ENCODE results near the gene CRISP1.
A peak's percentile ranks its signal among the peaks of the same experiment; 100 is the strongest.
"Not testable (repeated sequence)": the region's sequence is repeated elsewhere in the genome, so short reads cannot be mapped to it uniquely, and the experiment has no call there.

Gene CRISP1

DNA sequence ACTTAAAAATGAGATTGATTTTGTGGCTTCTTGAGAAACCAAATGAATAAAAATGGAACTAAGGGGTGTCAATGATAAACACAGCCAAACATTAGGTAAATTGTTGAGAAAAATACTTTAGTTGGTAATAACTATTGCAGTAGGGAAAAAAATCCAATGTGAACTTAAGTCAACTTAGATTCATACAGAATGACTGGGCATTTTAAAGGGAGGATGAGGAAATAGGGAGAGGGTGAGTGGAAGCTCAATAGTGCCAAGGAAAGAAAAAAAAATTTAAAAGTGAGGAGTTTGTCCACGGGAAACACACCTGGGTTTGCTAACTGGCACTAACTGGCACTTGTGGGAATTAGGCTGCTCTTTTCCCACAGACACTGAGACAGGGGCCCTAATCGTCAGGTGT, 53.1 kb downstream of the CRISP1 start:
- H3K27ac ChIP-seq = peak overlapping the region; percentile 31; the same call in 1 of the 2 replicates
- TF ChIP-seq, protein P1, sequence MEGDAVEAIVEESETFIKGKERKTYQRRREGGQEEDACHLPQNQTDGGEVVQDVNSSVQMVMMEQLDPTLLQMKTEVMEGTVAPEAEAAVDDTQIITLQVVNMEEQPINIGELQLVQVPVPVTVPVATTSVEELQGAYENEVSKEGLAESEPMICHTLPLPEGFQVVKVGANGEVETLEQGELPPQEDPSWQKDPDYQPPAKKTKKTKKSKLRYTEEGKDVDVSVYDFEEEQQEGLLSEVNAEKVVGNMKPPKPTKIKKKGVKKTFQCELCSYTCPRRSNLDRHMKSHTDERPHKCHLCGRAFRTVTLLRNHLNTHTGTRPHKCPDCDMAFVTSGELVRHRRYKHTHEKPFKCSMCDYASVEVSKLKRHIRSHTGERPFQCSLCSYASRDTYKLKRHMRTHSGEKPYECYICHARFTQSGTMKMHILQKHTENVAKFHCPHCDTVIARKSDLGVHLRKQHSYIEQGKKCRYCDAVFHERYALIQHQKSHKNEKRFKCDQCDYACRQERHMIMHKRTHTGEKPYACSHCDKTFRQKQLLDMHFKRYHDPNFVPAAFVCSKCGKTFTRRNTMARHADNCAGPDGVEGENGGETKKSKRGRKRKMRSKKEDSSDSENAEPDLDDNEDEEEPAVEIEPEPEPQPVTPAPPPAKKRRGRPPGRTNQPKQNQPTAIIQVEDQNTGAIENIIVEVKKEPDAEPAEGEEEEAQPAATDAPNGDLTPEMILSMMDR (conservative IDR thresholded peaks at IDR 0.05) = no peak
- TF ChIP-seq ZFX (IDR thresholded peaks at IDR 0.05) = no peak

DNA sequence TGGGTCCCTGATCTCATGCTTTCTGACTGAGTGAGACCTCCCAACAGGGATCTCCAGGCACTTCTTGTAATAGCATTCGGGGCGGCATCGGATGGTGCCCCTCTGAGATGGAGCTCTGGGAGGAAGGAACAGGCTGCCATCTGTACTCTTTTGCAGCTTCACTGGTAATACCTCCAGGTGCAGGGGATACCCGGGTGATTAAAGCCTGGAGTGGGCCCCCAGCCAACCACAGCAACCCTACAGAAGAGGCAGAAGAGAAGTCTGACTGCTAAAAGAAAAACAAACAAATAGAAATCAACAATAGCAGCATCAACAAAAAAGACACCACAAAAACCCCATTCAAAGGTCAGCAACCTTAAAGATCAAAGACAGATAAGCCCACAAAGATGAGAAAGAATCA, 60.2 kb downstream of the CRISP1 start:
- H3K27ac ChIP-seq = no peak overlapping the region
- TF ChIP-seq, protein P1 (conservative IDR thresholded peaks at IDR 0.05) = no peak
- no peak for TF ChIP-seq ZFX (IDR thresholded peaks at IDR 0.05)

DNA sequence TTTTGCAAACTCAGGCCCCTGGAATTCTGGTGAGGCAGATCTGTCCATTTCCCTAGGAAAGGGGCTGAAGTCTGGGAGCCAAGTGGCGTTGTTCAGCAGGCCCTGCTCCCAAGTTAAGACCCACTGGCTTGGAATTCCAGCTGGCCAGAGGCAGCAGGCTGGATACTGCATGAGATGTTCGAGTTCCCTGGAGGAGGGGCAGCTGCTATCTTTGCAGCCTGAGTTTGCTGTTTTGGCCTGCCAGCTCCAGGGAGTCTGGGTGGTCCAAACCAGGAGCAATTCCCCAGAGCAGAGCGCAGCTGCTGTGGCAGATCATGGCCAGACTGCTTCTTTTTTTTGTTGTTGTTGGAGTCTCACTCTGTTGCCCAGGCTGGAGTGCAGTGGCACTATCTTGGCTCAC, 61.1 kb downstream of the CRISP1 start:
- TF ChIP-seq, protein P1 (conservative IDR thresholded peaks at IDR 0.05) = no peak
- TF ChIP-seq ZFX (IDR thresholded peaks at IDR 0.05) = no peak
- H3K27ac ChIP-seq = no peak overlapping the region

DNA sequence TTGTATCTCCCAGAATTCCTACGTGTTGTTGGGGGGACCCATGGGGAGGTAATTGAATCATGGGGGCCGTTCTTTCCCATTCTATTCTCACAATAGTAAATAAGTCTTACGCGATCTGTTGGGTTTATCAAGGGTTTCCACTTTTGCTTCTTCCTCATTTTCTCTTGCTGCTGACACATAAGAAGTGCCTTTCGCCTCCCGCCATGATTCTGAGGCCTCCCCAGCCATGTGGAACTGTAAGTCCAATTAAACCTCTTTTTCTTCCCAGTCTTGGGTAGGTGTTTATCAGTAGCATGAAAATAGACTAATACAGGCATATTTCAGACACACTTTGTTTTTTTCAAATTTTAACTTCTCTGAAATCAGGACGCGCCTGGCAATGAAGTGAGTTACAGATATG, 64.8 kb downstream of the CRISP1 start:
- TF ChIP-seq ZFX (IDR thresholded peaks at IDR 0.05) = no peak
- TF ChIP-seq, protein P1 (conservative IDR thresholded peaks at IDR 0.05) = no peak
- no peak overlapping the region for H3K27ac ChIP-seq

DNA sequence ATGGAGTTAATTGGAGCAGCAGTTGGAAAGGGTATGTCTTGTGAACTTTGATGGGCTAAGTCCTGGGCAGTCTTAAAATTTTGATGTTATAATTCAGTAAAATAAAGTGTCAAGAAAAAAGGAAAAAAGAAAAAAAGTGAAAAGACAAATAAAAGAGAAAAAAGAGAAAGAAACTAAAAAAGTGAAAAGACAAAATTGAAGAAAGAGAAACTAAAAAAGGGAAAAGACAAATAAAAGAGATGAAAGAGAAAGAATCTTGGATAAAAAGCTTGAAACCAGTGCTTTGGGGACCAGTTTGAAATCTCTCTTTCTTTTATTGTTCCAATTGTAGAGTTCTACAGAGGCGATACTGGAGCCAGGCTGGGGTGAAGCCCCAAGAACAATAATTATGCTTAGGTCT, 67.2 kb downstream of the CRISP1 start:
- no peak overlapping the region for H3K27ac ChIP-seq
- TF ChIP-seq, protein P1 (conservative IDR thresholded peaks at IDR 0.05) = no peak
- no peak for TF ChIP-seq ZFX (IDR thresholded peaks at IDR 0.05)

DNA sequence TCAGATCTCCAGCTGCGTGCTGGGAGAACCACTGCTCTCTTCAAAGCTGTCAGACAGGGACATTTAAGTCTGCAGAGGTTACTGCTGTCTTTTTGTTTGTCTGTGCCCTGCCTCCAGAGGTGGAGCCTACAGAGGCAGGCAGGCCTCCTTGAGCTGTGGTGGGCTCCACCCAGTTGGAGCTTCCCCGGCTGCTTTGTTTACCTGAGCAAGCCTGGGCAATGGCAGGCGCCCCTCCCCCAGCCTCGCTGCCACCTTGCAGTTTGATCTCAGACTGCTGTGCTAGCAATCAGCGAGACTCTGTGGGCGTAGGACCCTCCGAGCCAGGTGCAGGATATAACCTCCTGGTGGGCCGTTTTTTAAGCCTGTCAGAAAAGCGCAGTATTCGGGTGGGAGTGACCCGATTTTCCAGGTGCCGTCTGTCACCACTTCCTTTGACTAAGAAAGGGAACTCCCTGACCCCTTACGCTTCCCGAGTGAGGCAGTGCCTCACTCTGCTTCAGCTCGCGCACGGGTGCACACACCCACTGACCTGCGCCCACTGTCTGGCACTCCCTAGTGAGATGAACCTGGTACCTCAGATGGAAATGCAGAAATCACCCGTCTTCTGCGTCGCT, 69.4 kb downstream of the CRISP1 start:
- not testable (repeated sequence) for H3K27ac ChIP-seq

DNA sequence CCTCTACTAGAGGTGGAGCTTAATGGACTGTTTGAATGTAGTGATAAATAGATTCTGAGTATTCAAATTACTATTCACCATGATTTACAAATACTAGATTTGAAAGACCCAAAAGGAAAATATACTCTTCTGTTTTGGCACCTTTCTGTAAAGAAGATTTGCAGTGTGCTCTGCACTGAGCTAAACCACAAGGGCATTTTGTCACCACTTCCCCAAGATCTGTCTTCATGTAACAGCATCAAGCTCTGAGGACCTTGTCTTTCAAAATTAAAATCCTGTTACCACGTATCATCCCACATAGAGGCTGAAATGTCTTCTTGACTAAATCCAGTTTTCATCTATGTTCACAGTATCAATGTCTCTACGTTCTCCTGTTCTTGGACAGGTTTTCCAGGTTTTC, 76.0 kb downstream of the CRISP1 start:
- no peak overlapping the region for H3K27ac ChIP-seq
- TF ChIP-seq, protein P1 (conservative IDR thresholded peaks at IDR 0.05) = no peak
- TF ChIP-seq ZFX (IDR thresholded peaks at IDR 0.05) = no peak

DNA sequence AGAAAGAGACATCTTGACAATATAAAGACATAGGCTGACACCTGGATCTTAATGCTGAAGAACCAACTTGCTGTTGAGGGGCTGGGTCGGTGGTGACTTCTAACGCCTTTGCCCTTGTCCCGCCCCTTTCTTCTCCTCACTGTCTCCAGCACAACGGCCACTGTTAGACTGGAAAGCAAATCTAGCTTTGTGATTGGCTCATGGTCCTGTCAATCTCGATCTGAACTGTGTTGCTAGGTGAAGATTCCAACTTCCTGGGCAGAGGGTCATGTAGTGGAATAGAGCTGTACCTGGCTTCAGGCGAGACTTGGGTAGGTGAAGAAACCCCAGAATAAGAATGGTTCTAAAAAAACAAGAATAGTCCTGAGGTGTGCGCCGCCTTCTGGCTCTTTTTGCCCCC, 79.2 kb downstream of the CRISP1 start, which contains the start of gene PGK2:
Gene PGK2, minus strand, starts transcription at position 110 of the 400 bp plus-strand sequence. Its CDS starts 98 bp downstream, at position 12.
- TF ChIP-seq, protein P1 (conservative IDR thresholded peaks at IDR 0.05) = no peak
- no peak for TF ChIP-seq ZFX (IDR thresholded peaks at IDR 0.05)
- no peak within 1 kb of the TSS for H3K27ac ChIP-seq
